Stimulated activated naive CD8-positive, alpha-beta T cell treated with anti-CD3 and anti-CD28 coated beads, Interleukin-15, Interleukin-2, amounts not matched to agents 100 U/mL and 50 U/mL, for 24 hours (primary cell): ENCODE results near the gene CCDC85A.

Source experiments
- ATAC-seq: fragments of 150-1000 bp; cut with Tn5 transposase; one replicate; pipeline ENCODE4 v1.10.0; 2021
- DNase-seq: peaks from one replicate; pipeline ENCODE4 v3.0.0; 2021

CCDC85A gene

DNA sequence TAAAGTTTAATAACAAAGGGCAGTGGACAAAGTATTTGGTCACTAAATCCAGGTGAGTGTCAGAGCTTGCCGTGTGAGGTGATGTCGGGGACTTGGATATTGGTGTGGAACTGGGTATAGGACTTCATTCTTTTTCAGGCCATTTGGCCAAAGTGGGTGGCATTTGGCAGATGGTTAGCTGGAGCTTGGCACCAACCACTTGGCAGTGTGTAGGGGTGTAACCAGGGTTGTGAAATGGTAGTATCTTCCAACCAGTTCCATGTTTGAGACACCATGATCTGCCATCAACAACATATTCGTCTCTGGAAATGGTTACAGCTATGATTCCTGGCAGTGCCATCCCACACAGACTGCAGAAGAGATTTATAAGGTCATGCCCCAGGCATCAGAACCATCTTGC is 113.9 kb downstream of the CCDC85A start:
- ATAC-seq (no peak), DNase-seq (no peak)

DNA sequence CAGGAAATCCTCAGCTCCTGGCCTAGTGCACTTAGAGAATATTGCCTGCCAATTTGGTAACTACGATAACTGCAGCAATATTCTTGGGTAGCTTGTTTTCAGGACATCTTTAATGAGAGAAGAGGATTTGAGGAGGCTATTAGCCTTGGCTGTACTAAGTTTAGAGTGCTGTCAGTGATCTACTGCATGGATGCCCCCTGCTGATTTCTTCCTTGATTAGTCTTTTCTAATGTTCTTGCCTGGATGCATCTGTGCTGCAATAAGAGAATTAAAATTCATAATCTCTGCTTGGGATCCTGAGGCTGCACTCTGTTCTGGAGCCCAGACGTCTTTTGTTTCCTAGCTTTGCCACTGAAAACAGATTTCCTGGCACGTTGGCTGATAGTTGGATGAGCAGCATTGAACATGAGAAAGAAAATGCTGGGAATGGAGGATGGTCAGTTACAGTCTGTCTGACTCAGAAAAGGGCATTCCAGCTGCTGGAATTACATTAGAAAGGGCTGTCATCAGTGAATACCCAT is 115.4 kb downstream of the CCDC85A start:
- DNase-seq (no peak), ATAC-seq (no peak)

DNA sequence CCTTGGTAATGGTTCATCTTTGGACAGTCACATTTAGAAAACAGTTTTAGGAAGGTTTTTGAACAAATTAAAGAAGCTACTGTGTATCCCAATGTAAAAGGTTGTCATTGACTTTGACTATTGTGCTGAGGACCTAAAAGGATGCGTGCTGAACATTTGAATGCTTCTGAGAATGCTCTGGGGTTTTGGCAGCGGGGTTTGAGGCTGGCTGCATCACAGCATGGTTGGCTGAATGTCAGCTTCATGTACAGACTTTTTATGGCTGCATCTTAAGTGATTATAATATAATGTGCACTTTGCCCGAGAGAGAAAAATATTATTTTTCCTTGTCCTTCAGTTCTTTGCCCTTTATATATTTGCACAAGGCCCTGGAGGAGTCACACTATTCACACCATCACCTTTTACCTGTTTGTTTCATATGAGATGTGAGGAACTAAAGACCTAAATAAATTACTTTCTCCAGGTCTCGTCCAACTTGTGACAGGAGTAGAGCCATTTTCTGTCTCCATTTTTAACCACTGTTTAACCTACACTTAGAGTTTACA is 125.9 kb downstream of the CCDC85A start:
- DNase-seq (no peak), ATAC-seq (no peak)

DNA sequence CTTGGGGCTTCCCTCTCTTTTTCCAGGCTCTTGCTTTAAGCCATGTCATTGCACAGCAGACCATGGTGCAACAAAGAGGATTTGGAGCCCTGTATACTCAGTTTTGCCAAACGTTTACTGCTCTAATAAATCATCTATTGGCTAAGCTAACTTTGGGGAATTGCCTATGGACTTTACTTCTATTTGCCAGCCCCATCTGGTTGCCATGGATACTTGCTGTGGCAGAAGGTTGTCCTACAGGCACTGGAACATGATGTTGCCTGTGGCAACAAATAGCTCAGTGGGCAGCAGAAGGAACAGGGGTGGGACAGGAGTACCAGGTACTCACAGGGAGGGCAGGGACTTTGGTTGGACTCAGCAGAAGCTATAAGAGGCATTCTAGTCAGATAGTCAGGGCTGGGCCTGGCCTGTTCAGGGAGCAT is 129.7 kb downstream of the CCDC85A start:
- DNase-seq: no peak
- no peak for ATAC-seq

DNA sequence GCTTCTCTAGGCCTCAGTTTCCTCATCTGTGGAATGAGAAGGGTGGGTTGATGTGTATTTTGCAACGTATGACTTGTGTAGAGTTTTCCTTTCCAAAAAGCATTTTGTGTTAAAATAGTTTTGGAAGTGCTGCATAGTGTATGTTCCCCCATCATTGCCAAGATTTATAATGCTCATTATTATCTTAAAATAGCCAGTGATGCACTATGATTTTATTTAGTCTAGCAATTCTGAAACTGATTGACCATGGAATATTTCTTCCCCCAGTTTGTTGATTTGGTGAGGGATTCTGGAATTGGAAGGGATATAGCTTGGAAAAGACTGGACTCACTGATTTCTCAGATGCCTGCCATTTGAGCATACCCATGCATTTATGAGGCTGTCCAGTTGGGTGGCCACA is 130.6 kb downstream of the CCDC85A start:
- ATAC-seq (no peak), DNase-seq (no peak)

DNA sequence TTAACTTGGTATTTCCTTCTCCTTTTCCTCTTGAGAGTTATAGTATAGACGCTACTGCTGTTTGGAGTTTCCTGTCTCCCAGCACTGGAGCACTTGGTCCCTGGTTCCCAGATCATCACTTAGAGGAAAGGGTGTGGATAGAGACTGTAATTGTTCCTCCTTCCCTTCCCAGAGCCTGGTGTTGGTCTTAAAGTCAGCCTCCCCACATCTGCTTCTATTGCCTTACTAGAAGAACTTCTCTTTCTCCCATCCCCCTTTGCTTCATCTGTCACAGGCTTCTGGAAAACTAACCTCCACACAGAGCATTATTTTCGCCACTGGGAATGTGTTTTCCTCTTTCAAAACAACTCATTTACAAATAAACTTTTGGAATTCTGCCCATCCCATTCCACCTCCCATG is 131.0 kb downstream of the CCDC85A start:
- no peak for ATAC-seq
- no peak for DNase-seq

DNA sequence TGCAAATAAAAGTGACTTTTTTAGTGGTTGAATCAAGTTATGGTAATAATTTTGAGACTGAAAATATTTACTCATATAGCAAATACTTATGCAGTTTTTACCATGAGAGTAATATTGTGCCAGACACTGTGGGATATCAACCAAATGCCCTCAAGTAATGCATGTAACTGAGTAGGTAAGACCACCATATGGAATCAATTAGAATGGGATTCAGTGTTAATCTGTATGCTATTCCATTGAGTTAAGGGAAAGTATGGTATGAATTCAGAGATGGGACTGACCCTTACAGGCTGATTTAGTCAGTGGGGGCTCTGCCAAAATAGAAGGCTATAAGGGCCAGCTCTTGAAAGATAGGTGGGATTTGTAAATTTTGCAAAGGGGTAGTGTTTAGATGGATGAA is 131.6 kb downstream of the CCDC85A start:
- ATAC-seq (no peak), DNase-seq (no peak)

DNA sequence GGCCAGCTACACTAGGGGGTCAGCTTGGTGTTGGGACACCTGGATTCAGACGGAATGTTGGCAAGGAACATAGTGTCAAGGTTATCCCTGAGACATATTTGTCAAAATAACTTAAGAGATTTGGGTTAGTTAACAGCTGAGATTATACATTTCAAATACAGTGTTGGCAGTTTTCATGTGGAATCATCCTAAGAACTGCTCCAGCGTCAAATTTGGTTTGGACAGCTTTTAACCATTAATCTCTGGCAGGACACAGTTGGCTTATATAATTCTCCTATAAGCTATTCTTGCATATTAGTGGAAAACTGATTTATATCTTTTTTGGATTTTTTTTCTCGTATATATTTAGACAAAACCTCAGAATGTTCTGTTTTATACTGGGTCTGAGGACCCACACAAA is 132.2 kb downstream of the CCDC85A start:
- no peak for DNase-seq
- no peak for ATAC-seq

DNA sequence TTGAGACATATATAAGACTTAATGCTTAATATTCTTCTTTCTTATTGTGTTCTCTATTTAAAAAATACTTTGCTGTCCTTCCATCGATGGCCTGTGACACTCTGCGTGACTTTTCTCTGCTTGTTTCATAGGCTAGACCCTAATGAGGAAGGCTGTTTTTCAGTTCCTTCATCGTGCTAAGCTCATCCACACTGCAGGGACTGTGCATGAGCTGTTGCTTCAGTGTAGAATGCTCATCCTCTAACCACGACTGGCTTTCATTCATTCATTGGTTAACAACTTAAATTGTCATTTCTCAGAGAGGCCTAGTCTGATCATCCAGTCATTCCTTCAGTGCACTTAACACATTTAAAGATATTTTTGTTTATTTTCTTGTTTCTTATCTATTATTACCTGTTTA is 134.4 kb downstream of the CCDC85A start:
- ATAC-seq (no peak), DNase-seq (no peak)

DNA sequence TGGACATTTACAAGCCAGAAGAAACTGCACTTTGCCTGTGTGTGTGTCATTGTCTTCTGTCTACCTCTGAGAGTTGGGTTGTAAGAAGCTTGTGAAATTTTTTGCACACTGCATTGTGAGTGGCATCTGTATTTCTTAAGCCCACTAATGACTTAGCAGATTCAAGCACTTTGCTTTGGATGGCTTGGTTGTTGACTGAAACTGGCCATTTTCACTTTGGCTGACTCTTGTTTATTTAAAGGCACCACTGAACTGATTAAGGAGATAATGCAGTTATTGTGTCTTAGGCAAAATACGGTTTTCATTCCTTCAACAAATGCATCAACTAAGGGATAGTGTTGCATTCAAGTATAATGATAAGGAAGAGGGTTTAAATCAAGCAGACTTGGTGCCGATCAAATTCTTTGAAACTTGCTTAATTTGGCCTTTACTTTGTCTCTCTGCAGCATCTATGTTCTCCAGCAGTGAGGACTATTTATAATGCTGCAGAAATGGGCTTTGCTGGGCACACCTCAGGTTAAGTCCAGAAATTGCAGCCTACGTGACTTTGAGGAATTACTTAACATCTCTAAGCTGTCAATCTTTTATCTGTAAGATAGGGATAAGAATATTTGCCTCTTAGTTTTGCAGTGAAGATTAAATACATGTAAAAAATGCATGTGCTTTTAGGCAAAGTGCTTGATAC is 142.0 kb downstream of the CCDC85A start:
- no peak for ATAC-seq
- no peak for DNase-seq

DNA sequence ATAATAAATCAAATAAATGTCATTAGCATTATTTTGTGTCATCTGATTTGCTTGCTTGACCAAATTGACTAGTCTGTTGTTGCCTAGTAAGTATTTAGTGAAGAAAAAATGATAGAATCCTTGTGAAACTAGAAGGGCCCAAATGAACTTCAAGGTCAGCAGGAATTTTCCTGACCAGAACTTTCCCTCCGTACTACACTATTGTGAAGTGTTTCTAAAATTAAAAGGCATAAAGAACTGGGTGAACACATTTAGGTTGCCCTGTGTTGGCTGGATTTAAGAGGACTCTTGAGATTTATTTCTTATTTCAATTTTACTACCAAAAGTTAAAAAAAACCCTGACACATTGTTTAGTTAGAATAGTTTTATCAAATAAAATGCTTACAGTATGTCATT is 142.6 kb downstream of the CCDC85A start:
- ATAC-seq (no peak), DNase-seq (no peak)

DNA sequence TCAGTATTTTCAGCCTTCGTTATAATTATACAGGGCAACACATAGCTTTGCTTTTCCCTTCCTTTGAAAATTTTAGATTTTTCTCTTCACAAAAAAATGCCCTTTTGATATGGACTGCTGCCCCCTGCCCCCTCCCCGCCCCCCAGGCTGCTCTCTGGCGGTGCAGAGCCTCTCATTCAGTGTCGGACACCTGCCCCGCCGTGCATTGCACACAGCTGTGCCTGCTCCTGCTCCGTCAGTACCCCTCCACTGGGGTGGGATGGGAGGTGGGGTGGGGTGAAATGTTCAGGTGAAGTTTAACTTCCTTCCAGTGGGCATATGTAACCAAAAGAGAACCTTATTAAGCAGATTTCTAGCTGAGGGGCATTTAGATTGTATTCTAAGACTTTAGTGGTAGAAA is 148.0 kb downstream of the CCDC85A start:
- ATAC-seq (no peak), DNase-seq (no peak)

DNA sequence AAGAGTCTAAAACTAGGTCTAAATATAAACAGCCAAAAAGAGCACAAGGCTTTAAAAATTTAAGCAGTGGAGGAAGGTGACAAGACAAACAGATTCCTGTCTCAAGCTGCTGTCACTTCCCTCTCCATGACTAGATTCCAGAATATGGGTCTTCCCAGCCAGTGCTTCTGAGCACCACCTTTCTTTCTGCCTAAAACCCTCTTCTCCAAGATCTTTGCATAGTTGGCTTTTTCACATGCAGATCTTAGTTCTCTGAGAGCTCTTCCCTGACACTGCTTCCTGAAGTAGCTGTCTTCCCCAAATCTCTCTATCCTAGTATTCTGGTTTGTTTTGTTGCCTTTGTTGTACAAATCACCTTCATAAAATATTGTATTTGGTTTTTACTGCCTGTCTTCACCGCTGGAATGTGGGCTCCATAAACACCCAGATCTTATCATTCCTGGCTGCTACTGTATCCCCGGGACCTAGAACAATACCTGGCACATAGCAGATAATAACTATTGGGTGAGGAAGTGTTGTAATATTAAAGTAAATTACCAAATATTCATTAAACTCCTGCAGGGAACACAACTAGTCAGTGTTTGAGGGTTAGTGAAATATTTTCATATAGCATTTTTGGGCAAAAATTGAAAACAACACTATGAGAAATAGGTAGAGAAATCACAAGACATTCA is 150.2 kb downstream of the CCDC85A start:
- no peak for ATAC-seq
- DNase-seq: no peak

DNA sequence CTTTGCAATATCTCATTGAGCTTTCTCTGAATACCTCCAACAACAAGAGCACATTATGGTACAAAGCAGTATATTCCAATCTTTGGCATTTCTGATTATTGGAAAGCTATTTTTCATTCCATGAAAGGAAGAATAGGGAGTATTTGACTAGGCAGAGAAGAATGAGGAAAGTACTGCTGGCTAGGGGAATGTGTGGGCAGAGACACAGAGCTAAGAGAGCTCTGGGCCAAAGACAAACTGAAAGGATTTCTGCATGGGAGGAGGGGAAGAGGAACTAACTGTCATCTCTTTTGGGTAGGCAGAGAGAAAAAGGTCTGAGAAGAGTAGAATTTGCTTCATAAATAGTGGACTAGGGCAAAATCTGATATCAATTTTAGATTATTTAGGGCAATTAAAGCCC is 150.8 kb downstream of the CCDC85A start:
- ATAC-seq: no peak
- DNase-seq: no peak

DNA sequence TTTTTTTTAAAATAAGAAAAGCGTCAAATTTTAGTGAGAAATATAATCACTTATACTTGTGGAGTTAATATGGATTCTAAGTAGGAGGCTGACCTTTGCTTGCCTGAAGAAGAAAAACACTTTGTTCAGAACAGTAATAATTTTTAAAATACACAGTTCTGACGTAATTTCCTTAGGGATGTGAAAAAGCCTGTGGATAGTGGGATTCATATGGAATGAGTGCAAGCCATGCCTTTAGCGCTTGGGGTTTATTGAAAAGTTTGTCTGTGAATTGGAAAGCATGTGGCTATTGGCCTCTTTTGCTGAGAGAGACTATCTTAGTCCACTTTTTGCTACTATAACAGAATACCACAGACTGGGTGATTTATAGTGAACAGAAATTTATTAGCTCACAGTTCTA is 151.3 kb downstream of the CCDC85A start:
- DNase-seq: no peak
- ATAC-seq: no peak

DNA sequence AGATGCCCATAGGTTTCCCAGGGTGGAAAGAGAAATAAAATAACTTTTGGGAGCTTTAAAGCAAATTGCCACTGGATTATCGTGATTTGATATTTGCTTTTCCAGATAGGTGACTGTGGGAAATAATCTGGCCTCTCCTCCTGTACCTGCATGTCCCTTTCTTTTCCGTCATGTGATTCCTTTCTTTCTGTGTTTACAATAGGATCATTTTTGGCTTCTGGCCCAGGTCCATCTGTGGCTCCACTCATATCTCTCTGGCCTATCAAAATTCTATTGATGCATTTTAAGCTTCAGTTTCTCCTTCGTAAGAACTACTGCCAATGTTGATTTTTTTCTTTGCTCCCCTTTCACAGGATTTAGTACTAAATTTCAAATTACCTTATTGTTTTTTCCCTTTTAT is 153.6 kb downstream of the CCDC85A start:
- no peak for ATAC-seq
- DNase-seq: no peak

DNA sequence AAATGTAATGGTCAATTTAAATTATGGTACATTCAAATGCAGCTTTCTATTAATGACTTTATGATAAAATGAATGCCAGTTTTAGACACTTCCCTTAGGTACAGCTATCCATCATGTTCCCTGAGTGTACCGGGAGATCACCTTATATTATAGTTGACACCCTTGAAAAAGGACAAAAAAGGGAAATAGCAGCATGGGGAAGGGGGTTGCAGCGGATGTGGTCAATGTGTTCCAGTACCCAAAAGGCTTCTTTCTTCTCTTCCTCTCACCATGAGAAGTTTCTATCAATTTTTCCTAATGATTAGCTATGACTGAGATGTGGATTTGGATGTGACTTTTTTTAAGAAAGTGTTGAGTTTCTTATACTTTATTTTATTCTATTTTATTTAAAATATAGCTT is 154.4 kb downstream of the CCDC85A start:
- DNase-seq (no peak), ATAC-seq (no peak)

DNA sequence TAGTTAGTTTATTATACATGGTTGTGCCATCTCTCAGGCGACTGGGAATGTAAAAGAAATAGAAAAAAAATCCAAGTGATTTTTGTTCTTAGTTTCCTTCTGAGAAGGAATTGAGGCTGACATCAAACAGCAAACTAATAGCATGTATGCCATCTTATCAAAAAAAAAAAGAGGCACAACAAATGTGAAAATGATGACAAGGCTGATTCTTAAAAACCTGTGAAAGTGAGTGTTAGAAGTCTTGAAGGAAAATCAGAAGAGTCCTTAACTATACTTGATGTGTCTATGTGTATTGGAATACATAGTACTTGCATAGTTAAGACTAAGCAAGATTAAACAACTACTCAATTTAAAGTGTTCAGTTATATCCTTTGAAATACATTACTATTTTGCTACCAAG is 161.0 kb downstream of the CCDC85A start:
- no peak for DNase-seq
- no peak for ATAC-seq

DNA sequence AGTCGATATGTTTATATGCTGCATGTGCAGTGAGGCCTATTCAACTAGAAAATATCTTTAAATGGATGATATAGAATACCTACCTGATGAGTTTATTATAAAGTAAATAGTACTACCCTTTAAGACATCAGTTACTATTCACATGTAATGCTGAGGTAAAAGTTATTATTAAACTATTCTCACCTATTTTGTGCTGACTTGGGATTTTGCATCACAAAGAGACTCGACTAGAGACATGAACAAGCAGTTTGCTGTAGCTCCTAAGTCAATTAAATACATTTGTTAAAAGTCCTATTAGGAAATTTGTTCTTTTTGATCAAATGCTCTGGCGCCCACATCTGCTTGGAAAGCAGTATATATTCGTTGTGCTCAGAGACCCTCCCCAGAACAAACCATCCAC is 164.1 kb downstream of the CCDC85A start:
- DNase-seq: no peak
- ATAC-seq: no peak

DNA sequence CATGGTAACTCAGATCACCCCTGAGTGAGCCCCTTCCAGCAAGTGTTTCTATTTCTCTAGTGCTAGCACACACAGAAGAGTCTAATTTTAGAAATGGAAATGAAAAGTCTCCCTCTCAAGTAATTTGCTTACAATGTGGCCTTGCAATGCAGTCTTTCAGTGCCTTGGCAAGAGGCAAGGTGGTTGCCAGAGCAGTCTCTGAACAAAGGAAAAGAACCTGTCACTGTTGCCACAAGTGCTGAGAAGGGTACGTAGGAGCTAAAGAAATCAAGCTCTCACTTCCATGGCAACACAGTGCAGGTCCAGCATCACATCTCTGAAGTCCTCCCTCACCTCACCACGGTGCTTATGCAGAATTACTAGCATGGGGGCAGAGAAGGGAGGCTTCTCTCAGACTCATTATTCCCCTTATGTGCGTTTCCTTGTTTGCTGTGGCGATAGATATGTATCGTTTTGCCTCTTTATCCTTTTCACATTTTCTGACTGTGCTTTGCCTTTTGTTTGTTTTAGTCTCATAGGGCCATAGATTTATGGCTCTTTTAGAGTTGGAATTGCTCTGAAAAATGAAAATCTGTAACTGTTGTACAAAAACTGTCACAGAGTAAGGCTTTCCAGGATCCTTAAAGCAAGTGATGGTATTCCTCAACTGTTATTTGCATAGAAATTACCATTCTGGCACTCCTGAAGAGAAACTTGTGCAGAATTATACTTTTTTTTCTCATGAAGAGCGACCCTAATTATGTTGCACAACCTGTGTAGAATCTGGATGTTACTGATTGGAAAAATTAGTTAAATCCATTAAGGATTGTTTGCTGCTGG is 164.8 kb downstream of the CCDC85A start:
- ATAC-seq: no peak
- DNase-seq: no peak

DNA sequence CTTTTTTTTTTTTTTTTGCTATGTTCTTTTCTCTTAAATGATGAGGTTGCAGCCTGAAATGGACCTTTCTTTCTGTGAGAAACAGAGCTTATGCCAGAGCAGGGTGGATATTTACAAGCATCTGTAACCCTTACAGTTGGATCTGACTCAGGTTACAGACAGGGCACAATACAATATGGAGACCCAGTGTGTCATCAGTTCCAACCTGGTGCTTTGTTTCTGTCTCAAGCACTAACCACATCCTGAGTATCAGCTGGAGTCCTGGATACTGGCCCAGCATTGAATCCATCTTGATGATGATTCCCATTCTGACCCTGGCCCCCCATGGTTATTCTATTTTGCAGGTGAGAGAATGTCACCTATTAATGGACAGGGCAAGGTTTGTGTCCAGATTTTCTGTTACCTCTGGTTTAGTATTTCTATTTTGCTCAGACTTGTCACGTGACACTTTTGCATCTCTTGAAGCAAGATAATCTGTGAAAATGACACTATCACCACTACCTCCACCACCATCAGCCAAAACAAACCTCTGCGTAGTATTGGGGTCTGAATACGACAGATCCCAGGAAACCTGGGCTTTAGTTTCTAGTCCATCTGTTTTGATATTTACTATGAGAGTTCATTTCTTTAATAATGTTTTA is 174.0 kb downstream of the CCDC85A start:
- ATAC-seq: no peak

DNA sequence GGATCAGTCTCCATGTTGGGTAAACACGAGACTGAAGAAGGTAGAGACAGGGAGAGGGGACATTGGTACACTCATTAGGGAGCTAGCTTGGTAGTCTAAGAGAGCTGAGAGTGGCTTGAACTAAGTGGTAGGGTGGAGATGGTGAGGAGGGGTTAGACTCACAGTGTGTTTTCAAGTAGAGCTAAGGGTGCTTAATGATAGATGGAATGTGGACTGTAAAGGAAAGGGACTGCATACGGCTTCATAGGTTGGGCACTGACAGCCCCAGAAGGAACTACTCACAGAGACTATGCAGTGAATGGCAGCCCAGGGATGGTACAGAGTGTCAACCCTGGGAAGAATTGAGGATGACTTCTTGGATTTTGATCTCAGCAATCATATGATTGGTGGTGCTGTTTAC is 178.1 kb downstream of the CCDC85A start:
- ATAC-seq (no peak), DNase-seq (no peak)

More for the DNA sequence above, 174.0 kb downstream of the CCDC85A start:
- no peak for DNase-seq
